Mesendoderm (in vitro differentiated cells): ENCODE results near the gene IL3.

Source experiments
- DNase-seq: peaks from one replicate; pipeline ENCODE4 v3.0.0; 2013
- H2AK5ac ChIP-seq: 2 replicates; pipeline ENCODE4 v1.6.1; 2013; ENCODE audit warnings: low read length, inconsistent platforms
- H2BK120ac ChIP-seq: 2 replicates; pipeline ENCODE4 v1.6.1; 2013; ENCODE audit warnings: low read depth, mild to moderate bottlenecking, low read length, moderate library complexity, mixed read lengths
- H2BK15ac ChIP-seq: replicated peaks from 2 replicates; pipeline ENCODE4 v1.6.1; 2013; ENCODE audit warnings: low read depth, mild to moderate bottlenecking, moderate library complexity
- H2BK5ac ChIP-seq: 2 replicates; pipeline ENCODE4 v1.6.1; 2013; ENCODE audit warnings: low read length, inconsistent platforms
- H3K18ac ChIP-seq: 2 replicates; pipeline ENCODE4 v1.6.1; 2013; ENCODE audit warnings: mild to moderate bottlenecking, low read length, mixed read lengths
- H3K23ac ChIP-seq: one replicate; pipeline ENCODE4 v1.6.1; 2013; ENCODE audit warnings: low read length
- H3K27ac ChIP-seq: 2 replicates; pipeline ENCODE4 v1.5.1; 2013; ENCODE audit warnings: low read depth, mild to moderate bottlenecking, inconsistent platforms, low read length, moderate library complexity
- H3K27me3 ChIP-seq: 2 replicates; pipeline ENCODE4 v1.6.1; 2013; ENCODE audit warnings: low read length, control low read depth, mild to moderate bottlenecking, inconsistent platforms; ENCODE audit not compliant: insufficient read depth, poor library complexity
- H3K36me3 ChIP-seq: 2 replicates; pipeline ENCODE4 v1.6.1; 2013; ENCODE audit warnings: low read length, inconsistent platforms; ENCODE audit not compliant: control insufficient read depth, insufficient read depth
- H3K4ac ChIP-seq: one replicate; pipeline ENCODE4 v1.6.1; 2013; ENCODE audit warnings: low read depth, mild to moderate bottlenecking, low read length, moderate library complexity
- H3K4me1 ChIP-seq: 2 replicates; pipeline ENCODE4 v1.6.1; 2013; ENCODE audit warnings: low read depth, low read length, inconsistent platforms; ENCODE audit not compliant: control insufficient read depth
- H3K4me2 ChIP-seq: 2 replicates; pipeline ENCODE4 v1.6.1; 2013; ENCODE audit warnings: low read length
- H3K4me3 ChIP-seq: 2 replicates; pipeline ENCODE4 v1.5.1; 2013; ENCODE audit warnings: mild to moderate bottlenecking, low read length
- H3K56ac ChIP-seq: one replicate; pipeline ENCODE4 v1.6.1; 2013; ENCODE audit warnings: low read length
- H3K79me1 ChIP-seq: 2 replicates; pipeline ENCODE4 v1.6.1; 2013; ENCODE audit warnings: low read length, inconsistent platforms
- H3K79me2 ChIP-seq: 2 replicates; pipeline ENCODE4 v1.6.1; 2013; ENCODE audit warnings: mild to moderate bottlenecking, low read length; ENCODE audit not compliant: control insufficient read depth, insufficient read depth
- H3K9ac ChIP-seq: 2 replicates; pipeline ENCODE4 v1.6.1; 2013; ENCODE audit warnings: low read length, inconsistent platforms
- H4K5ac ChIP-seq: one replicate; pipeline ENCODE4 v1.6.1; 2013; ENCODE audit warnings: low read length
- H4K8ac ChIP-seq: one replicate; pipeline ENCODE4 v1.6.1; 2013; ENCODE audit warnings: low read depth, mild to moderate bottlenecking, control low read depth, low read length, moderate library complexity
- WGBS: extraction: QIAGEN DNeasy Blood & Tissue Kit; methylation state at CpG from one replicate; pipeline ENCODE4 v1.1.7; 2013; ENCODE audit warnings: low lambda C conversion rate, missing lambda C conversion rate; ENCODE audit not compliant: insufficient coverage; ENCODE audit errors: extremely low coverage; 5-methylcytosine and 5-hydroxymethylcytosine counted together

IL3 gene

DNA sequence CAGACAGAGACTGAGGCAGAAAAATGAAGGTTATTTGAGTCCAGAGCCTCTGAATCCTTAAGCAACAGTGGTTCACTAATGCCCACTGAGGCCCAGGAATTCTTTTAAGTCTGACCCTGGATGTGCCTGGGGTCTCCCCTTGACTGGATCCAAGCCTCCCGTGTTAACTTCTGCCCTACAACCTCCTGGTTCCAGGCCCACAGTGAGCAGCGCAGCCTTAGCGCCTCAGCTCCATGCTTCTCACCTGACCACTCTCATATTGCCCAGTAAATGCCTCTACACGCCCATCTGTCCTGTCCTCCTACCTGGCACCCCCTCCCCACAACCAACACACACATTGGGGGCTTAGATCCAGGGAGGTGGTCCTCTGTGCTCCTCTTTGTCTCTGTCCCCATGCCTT is 6.4 kb downstream of the IL3 start:
- H2BK5ac ChIP-seq: no peak overlapping the region
- H3K27ac ChIP-seq: no peak overlapping the region
- no peaks in the 10 kb centered on the region for H3K79me1 ChIP-seq
- H4K5ac ChIP-seq: no peak overlapping the region
- no peak overlapping the region for H3K4me2 ChIP-seq
- no peak overlapping the region for H3K9ac ChIP-seq
- no CpG with 5 or more reads among the region's 4 CpGs for WGBS
- H3K4me3 ChIP-seq: no peak overlapping the region
- no peak overlapping the region for H4K8ac ChIP-seq
- no peak overlapping the region for H2AK5ac ChIP-seq
- H3K18ac ChIP-seq: no peak overlapping the region
- H2BK15ac ChIP-seq: no peak overlapping the region
- no peaks in the 10 kb centered on the region for H3K36me3 ChIP-seq
- H2BK120ac ChIP-seq: no peak overlapping the region
- no peak overlapping the region for H3K56ac ChIP-seq
- H3K4ac ChIP-seq: no peak overlapping the region
- H3K4me1 ChIP-seq: no peaks in the 10 kb centered on the region
- no peaks in the 10 kb centered on the region for H3K79me2 ChIP-seq
- DNase-seq: no peak
- no peak overlapping the region for H3K23ac ChIP-seq
- no peaks in the 10 kb centered on the region for H3K27me3 ChIP-seq

GRCh38 chr5:132067451-132067850 is 7.0 kb downstream of the IL3 start:
- H2BK5ac ChIP-seq: no peak overlapping the region
- H2BK15ac ChIP-seq: no peak overlapping the region
- no peak for DNase-seq
- H3K23ac ChIP-seq: no peak overlapping the region
- H4K8ac ChIP-seq: no peak overlapping the region
- H3K27ac ChIP-seq: no peak overlapping the region
- H3K4me1 ChIP-seq: no peaks in the 10 kb centered on the region
- H2AK5ac ChIP-seq: no peak overlapping the region
- no peak overlapping the region for H3K18ac ChIP-seq
- H2BK120ac ChIP-seq: no peak overlapping the region
- H3K4ac ChIP-seq: no peak overlapping the region
- H3K36me3 ChIP-seq: no peaks in the 10 kb centered on the region
- H4K5ac ChIP-seq: no peak overlapping the region
- H3K56ac ChIP-seq: no peak overlapping the region
- no peak overlapping the region for H3K4me2 ChIP-seq
- no peaks in the 10 kb centered on the region for H3K27me3 ChIP-seq
- no peaks in the 10 kb centered on the region for H3K79me1 ChIP-seq
- no peak overlapping the region for H3K4me3 ChIP-seq
- no CpG with 5 or more reads among the region's 11 CpGs for WGBS
- no peak overlapping the region for H3K9ac ChIP-seq
- H3K79me2 ChIP-seq: no peaks in the 10 kb centered on the region

DNA sequence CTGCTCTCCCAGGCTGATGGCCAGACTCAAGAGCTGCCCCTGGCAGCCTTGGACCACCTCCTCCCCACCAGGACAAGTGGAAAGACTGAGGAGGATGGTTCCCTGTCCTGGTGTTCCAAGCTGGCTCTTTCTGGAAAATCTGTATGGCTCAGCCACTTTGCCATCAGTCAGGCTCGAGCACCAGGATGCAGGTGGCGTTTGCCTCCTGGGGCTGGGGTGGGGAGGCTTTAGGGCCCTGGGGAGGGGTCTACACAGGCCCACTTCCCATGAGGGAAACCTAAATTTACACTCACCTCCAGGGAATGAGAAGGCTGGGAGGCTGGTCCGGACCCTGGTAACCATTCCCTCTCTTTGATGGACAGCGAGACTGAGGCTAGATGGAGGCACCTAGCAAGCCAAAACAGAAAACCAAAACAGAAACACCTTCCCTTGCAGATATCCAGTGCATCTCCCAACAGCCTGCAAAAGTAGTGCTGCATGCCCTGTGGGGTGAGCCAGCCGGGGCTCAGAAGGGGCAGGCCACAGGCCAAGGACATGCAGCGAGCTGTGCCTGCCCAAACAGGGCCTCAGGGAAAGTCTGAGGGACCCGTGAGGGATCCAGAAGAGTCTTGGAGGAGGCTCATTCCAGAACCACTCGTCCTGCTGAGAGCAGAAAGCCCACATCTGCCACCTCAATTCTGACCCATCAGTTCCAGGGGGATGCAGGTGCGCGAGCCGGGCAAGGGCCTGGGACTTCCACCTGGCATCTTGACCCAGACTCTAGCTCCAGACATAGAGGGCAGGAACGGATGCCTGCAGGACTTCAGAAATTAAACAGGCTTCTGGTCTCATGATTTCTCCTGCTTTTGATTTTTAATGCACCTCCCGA is 7.7 kb downstream of the IL3 start:
- Histone ChIP-seq H3K27ac (no peak overlapping the region), H2BK5ac (no peak overlapping the region), H4K8ac (no peak overlapping the region), H3K4me1 (no peaks in the 10 kb centered on the region), H3K36me3 (no peaks in the 10 kb centered on the region), H3K79me1 (no peaks in the 10 kb centered on the region), H3K4ac (no peak overlapping the region), H2BK15ac (no peak overlapping the region), H3K56ac (no peak overlapping the region), H3K18ac (no peak overlapping the region), H3K4me3 (no peak overlapping the region), H4K5ac (no peak overlapping the region), H2BK120ac (no peak overlapping the region), H3K27me3 (no peaks in the 10 kb centered on the region), H3K9ac (no peak overlapping the region), H3K4me2 (no peak overlapping the region), H3K79me2 (no peaks in the 10 kb centered on the region), H2AK5ac (no peak overlapping the region), H3K23ac (no peak overlapping the region)
- DNase-seq: no peak
- no CpG with 5 or more reads among the region's 13 CpGs for WGBS

- no CpG with 5 or more reads among the region's 10 CpGs for WGBS
- Histone ChIP-seq H3K36me3 (no peaks in the 10 kb centered on the region), H2AK5ac (no peak overlapping the region), H3K56ac (no peak overlapping the region), H3K27me3 (no peaks in the 10 kb centered on the region), H3K23ac (no peak overlapping the region), H3K4ac (no peak overlapping the region), H3K4me2 (no peak overlapping the region), H3K4me1 (no peaks in the 10 kb centered on the region), H4K5ac (no peak overlapping the region), H2BK15ac (no peak overlapping the region), H2BK5ac (no peak overlapping the region), H4K8ac (no peak overlapping the region), H2BK120ac (no peak overlapping the region), H3K79me1 (no peaks in the 10 kb centered on the region), H3K79me2 (no peaks in the 10 kb centered on the region), H3K18ac (no peak overlapping the region), H3K4me3 (no peak overlapping the region), H3K27ac (no peak overlapping the region), H3K9ac (no peak overlapping the region)
- no peak for DNase-seq
Measured at GRCh38 chr5:132069561-132069960, 9.1 kb downstream of the IL3 start.

DNA sequence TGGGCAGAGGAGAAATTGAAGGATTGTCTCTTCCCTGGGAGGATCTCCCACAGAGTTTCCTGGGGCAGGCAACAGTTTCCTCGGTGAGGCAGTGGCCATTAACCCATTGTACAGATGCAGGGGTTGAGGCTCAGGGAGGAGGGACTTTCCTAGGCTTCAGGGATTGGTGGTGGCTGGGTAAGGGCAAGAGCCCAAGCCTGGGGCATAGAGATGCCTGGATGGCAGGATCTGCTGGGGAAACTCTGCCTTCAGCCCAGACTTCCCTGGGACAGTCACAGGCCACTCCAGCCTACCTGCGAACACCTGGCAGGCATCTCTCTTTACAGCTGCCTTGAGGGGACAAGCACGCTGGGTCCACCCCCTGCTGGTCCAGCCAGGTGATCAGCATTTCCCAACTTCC is 9.5 kb downstream of the IL3 start:
- Histone ChIP-seq H3K18ac (no peak overlapping the region), H4K5ac (no peak overlapping the region), H3K4me3 (no peak overlapping the region), H3K79me1 (no peaks in the 10 kb centered on the region), H3K36me3 (no peaks in the 10 kb centered on the region), H4K8ac (no peak overlapping the region), H3K27me3 (no peaks in the 10 kb centered on the region), H3K79me2 (no peaks in the 10 kb centered on the region), H3K9ac (no peak overlapping the region), H2BK120ac (no peak overlapping the region), H3K4me2 (no peak overlapping the region), H3K23ac (no peak overlapping the region), H3K4ac (no peak overlapping the region), H3K4me1 (no peaks in the 10 kb centered on the region), H3K27ac (no peak overlapping the region), H2BK5ac (no peak overlapping the region), H2BK15ac (no peak overlapping the region), H2AK5ac (no peak overlapping the region), H3K56ac (no peak overlapping the region)
- DNase-seq: no peak
- no CpG with 5 or more reads among the region's 3 CpGs for WGBS
